Fibroblast of pulmonary artery (primary cell): Measurements from ENCODE around the gene PFKL.

Experiments
- DNase-seq: peaks from one replicate; pipeline ENCODE4 v3.0.0-alpha.2; 2010; ENCODE audit warnings: low read depth
- H3K4me3 ChIP-seq: replicated peaks from 2 replicates; pipeline ENCODE4 v1.5.1; 2011; ENCODE audit warnings: low read depth, mild to moderate bottlenecking, control low read depth, low read length, moderate library complexity
- CTCF ChIP-seq: IDR thresholded peaks from 2 replicates; pipeline ENCODE4 v1.5.1; 2011; ENCODE audit warnings: mild to moderate bottlenecking, control low read depth, low read length, inconsistent platforms; ENCODE audit errors: missing control alignments

Gene PFKL

GRCh38 chr21:44318489-44319285 lies 18.8 kb downstream of the PFKL start:
- no peak overlapping the region for H3K4me3 ChIP-seq
- no peak for DNase-seq
- no peak for TF ChIP-seq CTCF

GRCh38 chr21:44319407-44320065 lies 19.7 kb downstream of the PFKL start:
- no peak for DNase-seq
- no peak overlapping the region for H3K4me3 ChIP-seq

GRCh38 chr21:44320847-44321246 lies 21.0 kb downstream of the PFKL start:
- DNase-seq, result no peak
- H3K4me3 ChIP-seq, result no peak overlapping the region
- TF ChIP-seq CTCF, result no peak

More at GRCh38 chr21:44319407-44320065, 19.7 kb downstream of the PFKL start:
- no peak for TF ChIP-seq CTCF

- no peak overlapping the region for H3K4me3 ChIP-seq
- no peak for DNase-seq
Observed at GRCh38 chr21:44321846-44322450, 22.1 kb downstream of the PFKL start.

GRCh38 chr21:44322621-44323325 lies 22.9 kb downstream of the PFKL start:
- TF ChIP-seq CTCF, result no peak
- no peak for DNase-seq
- no peak overlapping the region for H3K4me3 ChIP-seq

More at GRCh38 chr21:44321846-44322450, 22.1 kb downstream of the PFKL start:
- no peak for TF ChIP-seq CTCF

- TF ChIP-seq CTCF, result no peak
Observed at GRCh38 chr21:44323591-44323990, 23.7 kb downstream of the PFKL start.

More at GRCh38 chr21:44323591-44323990, 23.7 kb downstream of the PFKL start:
- no peak for DNase-seq
- H3K4me3 ChIP-seq, result no peak overlapping the region
